GM19397 (cell line): ENCODE data around the gene RPP40.

Source experiments
- ATAC-seq: cut with Tn5 transposase; IDR thresholded peaks from one replicate; pipeline ENCODE4 v1.9.1; 2021; ENCODE audit warnings: mild to moderate bottlenecking, moderate library complexity; ENCODE audit not compliant: unreplicated experiment

Gene RPP40

GRCh38 chr6:4970739-4971395 is 33.0 kb downstream of the RPP40 start:
- no peak for ATAC-seq

GRCh38 chr6:4969609-4970285 is 34.1 kb downstream of the RPP40 start:
- no peak for ATAC-seq

GRCh38 chr6:4967301-4968030 is 36.4 kb downstream of the RPP40 start:
- ATAC-seq = no peak

GRCh38 chr6:4965562-4966389 is 38.1 kb downstream of the RPP40 start:
- no peak for ATAC-seq

GRCh38 chr6:4964675-4965561 is 38.9 kb downstream of the RPP40 start:
- no peak for ATAC-seq

GRCh38 chr6:4962905-4963304 is 40.9 kb downstream of the RPP40 start:
- no peak for ATAC-seq

GRCh38 chr6:4961322-4962168 is 42.3 kb downstream of the RPP40 start:
- no peak for ATAC-seq

- ATAC-seq = no peak
Observed at GRCh38 chr6:4958624-4959023, 45.2 kb downstream of the RPP40 start.

- no peak for ATAC-seq
Observed at GRCh38 chr6:4957521-4958231, 46.2 kb downstream of the RPP40 start.

GRCh38 chr6:4956625-4957024 is 47.2 kb downstream of the RPP40 start:
- no peak for ATAC-seq

GRCh38 chr6:4953440-4953839 is 50.4 kb downstream of the RPP40 start:
- no peak for ATAC-seq

GRCh38 chr6:4950836-4951533 is 52.9 kb downstream of the RPP40 start:
- ATAC-seq = no peak

GRCh38 chr6:4950076-4950475 is 53.8 kb downstream of the RPP40 start:
- no peak for ATAC-seq

- no peak for ATAC-seq
Observed at GRCh38 chr6:4948781-4949450, 54.9 kb downstream of the RPP40 start.

- ATAC-seq = no peak
Observed at GRCh38 chr6:4947716-4948115, 56.1 kb downstream of the RPP40 start.

GRCh38 chr6:4946521-4946920 is 57.3 kb downstream of the RPP40 start:
- no peak for ATAC-seq
